Thymus (tissue), 14 donors: ENCODE measurements around the gene MOV10L1. TPM values are rescaled to one million over a fixed set of nuclear protein-coding genes. Genes with fewer than 3 reads are reported as not detected.

Experiments used
- DNase-seq, 9 donors: peaks; one replicate each; pipeline ENCODE4 v3.0.0-alpha.2; 2013; ENCODE audit warnings: low spot score in 9 of 9, low read depth in 6 of 9, missing footprints in 1 of 9
- H3K27ac ChIP-seq, 2 donors: one replicate each; pipeline ENCODE4 v1.5.1; 2013; ENCODE audit warnings: control low read depth in 1 of 2, low read depth in 1 of 2, low read length in 1 of 2, mild to moderate bottlenecking in 1 of 2, moderate library complexity in 1 of 2
- H3K27me3 ChIP-seq, 2 donors: one replicate each; pipeline ENCODE4 v1.5.1; 2013; ENCODE audit warnings: low read length in 1 of 2; ENCODE audit not compliant: control insufficient read depth in 2 of 2, insufficient read depth in 1 of 2
- H3K36me3 ChIP-seq, 2 donors: one replicate each; pipeline ENCODE4 v1.5.1; 2013; ENCODE audit warnings: low read length in 1 of 2, mild to moderate bottlenecking in 1 of 2, moderate library complexity in 1 of 2; ENCODE audit not compliant: control insufficient read depth in 2 of 2, insufficient read depth in 2 of 2
- H3K4me1 ChIP-seq, 2 donors: one replicate each; pipeline ENCODE4 v1.5.1; 2013; ENCODE audit warnings: low read length in 2 of 2; ENCODE audit not compliant: control insufficient read depth in 2 of 2, insufficient read depth in 2 of 2
- H3K4me3 ChIP-seq, 2 donors: one replicate each; pipeline ENCODE4 v1.5.1; 2013; ENCODE audit warnings: low read length in 2 of 2, control low read depth in 1 of 2, mild to moderate bottlenecking in 1 of 2
- H3K9me3 ChIP-seq, 2 donors: one replicate each; pipeline ENCODE4 v1.5.1; 2013; ENCODE audit warnings: low read length in 1 of 2, mild to moderate bottlenecking in 1 of 2; ENCODE audit not compliant: control insufficient read depth in 2 of 2, insufficient read depth in 1 of 2
- WGBS: extraction: QIAGEN DNeasy Blood & Tissue Kit; methylation state at CpG from one replicate; pipeline ENCODE4 v1.1.7; 2013; 5-methylcytosine and 5-hydroxymethylcytosine counted together
- long read RNA-seq, 10 donors: transcript quantifications; one replicate each; lab custom pipeline, GENCODE V29; 2026
- polyA plus RNA-seq: library from polyadenylated mRNA; stranded (reverse); fragments of 200-250 nt; gene quantifications from one replicate; pipeline ENCODE4 v1.2.3, GENCODE V29; 2013
- total RNA-seq: library from RNA; stranded (reverse); fragments of 120-200 nt; gene quantifications from one replicate; pipeline ENCODE4 v1.2.4, GENCODE V29; 2013
- donor health status: healthy.

The MOV10L1 gene
- total RNA-seq: 0.14 TPM
- polyA plus RNA-seq: 0.32 TPM
- long read RNA-seq, donor 1: 0 reads
- long read RNA-seq, donor 2: 0 reads
- long read RNA-seq, donor 3: 0 reads
- long read RNA-seq, donor 4: 0 reads
- long read RNA-seq, donor 5, partial matches to known transcripts: 330 of 396 reads
- long read RNA-seq, donor 5, other reads (novel, unspliced or antisense): 66 of 396 reads
- long read RNA-seq, donor 6: 0 reads
- long read RNA-seq, donor 7: 0 reads
- long read RNA-seq, donor 8, partial matches to known transcripts: 7 of 7 reads
- long read RNA-seq, donor 8, other reads (novel, unspliced or antisense): 0 of 7 reads
- long read RNA-seq, donor 9: 0 reads
- long read RNA-seq, donor 10: 0 reads

DNA sequence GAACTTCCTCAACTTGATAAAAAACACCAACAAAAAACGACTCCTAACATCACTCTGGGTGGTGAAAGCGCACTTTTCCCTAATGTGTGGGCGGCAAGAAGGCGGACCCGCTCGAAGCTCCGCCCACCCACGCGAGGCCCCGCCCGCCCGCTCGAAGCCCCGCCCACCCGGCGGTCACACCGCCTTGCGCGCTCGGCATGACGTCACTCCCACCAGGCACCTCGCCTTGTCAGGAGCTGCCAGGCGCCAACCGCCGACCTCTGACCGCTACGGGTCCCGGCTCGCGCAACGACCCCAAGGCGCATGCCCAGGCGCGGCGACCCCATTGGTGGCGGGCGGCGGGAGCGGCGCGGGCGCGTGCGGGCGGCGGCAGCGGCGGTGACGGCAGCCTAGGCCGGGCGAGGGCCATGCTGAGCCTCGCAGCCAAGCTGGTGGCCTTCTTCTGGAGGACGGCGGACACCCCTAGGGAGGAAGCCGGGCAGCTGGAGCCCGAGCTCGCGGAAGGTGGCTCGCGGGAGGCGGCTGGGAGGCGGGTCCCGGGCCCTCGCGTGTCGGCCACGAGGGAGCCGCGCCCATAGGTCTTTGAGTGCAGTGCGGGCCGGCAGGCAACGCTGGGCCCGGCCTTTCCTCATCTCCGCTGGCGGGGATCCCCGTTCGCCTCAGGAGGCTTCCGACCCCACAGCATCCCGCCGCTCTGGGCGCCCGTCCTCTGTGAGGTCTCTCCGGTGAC lies at the start of gene MOV10L1:
Gene MOV10L1, plus strand, starts transcription at position 325 of the 730 bp plus-strand sequence. Its CDS starts 83 bp downstream, at position 408.
- WGBS: 63% methylated on average over 83 of the region's 83 CpGs
- no peak within 1 kb of the TSS for H3K4me3 ChIP-seq
- H3K27ac ChIP-seq: no peak within 1 kb of the TSS
- peak in 1 of 9 donors; percentile 11 for DNase-seq
- H3K4me1 ChIP-seq: peaks cover 0 to 4% of the 10 kb centered on the region in 2 donors
- H3K27me3 ChIP-seq: peaks cover 0 to 10% of the 10 kb centered on the region in 2 donors
- peaks cover 5 to 18% of the 10 kb centered on the region in 2 donors for H3K9me3 ChIP-seq
- no peaks in the 10 kb centered on the region for H3K36me3 ChIP-seq

DNA sequence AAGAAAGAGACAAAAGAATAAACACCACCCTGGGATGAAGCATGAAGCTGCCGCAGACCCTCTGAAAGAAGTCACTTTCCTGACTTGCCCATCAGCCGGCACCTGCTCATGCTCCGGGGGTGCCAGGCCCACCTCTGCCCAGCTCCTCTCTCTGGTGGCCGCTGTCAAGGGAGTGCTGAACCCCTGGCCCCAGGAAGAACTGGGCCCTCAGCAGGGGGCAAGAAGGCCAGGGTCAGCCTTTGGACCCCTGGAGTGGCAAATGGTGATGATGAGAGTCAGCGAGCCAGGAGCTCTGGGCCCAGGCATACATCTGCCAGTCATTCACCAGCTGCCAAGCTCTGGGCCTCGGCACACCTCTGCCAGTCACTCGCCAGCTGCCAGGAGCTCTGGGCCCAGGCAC lies 49.1 kb upstream of the MOV10L1 start:
- whole genome bisulfite sequencing: 95% methylated on average over 7 of the region's 7 CpGs

DNA sequence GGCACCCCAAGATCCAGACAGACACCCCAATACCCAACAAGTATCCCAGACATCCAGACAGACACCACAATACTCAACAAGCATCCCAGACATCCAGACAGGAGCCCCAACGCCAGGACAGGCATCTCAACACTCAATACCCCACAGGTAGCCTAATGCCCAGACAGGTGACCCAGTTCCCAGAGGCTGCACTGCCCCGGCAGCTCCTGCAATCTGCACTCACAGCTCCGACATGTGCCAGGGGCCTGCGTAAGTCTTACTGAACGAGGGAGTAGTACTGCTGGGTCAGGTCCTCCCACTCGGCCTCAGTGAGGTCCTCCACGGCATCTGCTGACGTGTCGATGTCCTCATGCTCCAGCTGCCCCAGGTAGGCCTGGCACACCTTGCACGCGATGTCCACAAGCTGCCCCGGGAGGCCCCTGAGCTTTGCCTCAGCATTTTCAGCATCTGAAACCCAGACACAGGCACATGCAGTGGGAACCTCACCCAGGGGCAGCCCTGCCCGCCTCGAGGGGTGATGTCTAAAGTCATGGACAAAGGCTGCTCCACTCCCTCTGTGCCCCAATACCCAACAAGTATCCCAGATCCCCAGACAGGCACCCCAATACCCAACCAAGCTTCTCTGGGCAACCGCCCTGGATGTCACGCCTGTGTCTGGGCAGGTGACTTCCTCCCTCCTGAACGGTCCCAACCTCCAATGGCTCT lies 48.3 kb upstream of the MOV10L1 start:
- no peaks in the 10 kb centered on the region for H3K36me3 ChIP-seq
- DNase-seq: no peak
- no peaks in the 10 kb centered on the region for H3K4me1 ChIP-seq
- peaks cover 0 to 8% of the 10 kb centered on the region in 2 donors for H3K9me3 ChIP-seq
- H3K4me3 ChIP-seq: no peak overlapping the region
- no peak overlapping the region for H3K27ac ChIP-seq
- H3K27me3 ChIP-seq: peaks cover 0 to 12% of the 10 kb centered on the region in 2 donors
- 85% methylated on average over 17 of the region's 17 CpGs for WGBS

More for the DNA sequence above, 49.1 kb upstream of the MOV10L1 start:
- Histone ChIP-seq H3K4me1 (no peaks in the 10 kb centered on the region), H3K27ac (no peak overlapping the region), H3K27me3 (peaks cover 0 to 16% of the 10 kb centered on the region in 2 donors), H3K4me3 (no peak overlapping the region), H3K36me3 (no peaks in the 10 kb centered on the region), H3K9me3 (peaks cover 0 to 8% of the 10 kb centered on the region in 2 donors)
- no peak for DNase-seq

- 6% methylated on average over 30 of the region's 30 CpGs for WGBS
- Histone ChIP-seq H3K4me1 (no peaks in the 10 kb centered on the region), H3K27ac (no peak overlapping the region), H3K4me3 (no peak overlapping the region), H3K9me3 (peaks cover 0 to 3% of the 10 kb centered on the region in 2 donors), H3K27me3 (peaks cover 0 to 12% of the 10 kb centered on the region in 2 donors), H3K36me3 (no peaks in the 10 kb centered on the region)
- no peak for DNase-seq
Measured at GRCh38 chr22:50044485-50045118, 45.2 kb upstream of the MOV10L1 start.

- 89% methylated on average over 35 of the region's 35 CpGs for WGBS
- peaks cover 0 to 12% of the 10 kb centered on the region in 2 donors for H3K27me3 ChIP-seq
- DNase-seq: no peak
Measured at GRCh38 chr22:50045211-50046018, 44.4 kb upstream of the MOV10L1 start.

DNA sequence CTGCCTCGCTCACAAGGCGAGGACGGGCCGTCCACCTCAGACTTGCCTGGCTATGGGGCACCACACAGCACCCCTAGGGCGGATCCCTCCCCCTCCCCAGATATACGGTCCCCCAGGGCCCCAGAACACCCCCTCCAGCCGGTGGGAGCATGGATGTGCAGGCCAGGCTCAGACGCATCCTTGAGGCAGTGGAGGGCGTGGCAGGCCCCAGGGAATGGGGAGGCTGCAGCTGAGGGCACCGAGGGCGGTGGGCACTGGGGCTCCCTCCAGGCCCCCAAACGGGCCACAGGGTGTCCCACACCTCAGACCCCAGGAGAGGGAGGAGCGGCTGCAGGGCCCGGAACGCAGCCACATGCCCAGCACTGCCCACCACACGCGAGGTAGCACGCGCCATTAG lies 43.8 kb upstream of the MOV10L1 start:
- H3K36me3 ChIP-seq: no peaks in the 10 kb centered on the region
- no peak overlapping the region for H3K27ac ChIP-seq
- no peaks in the 10 kb centered on the region for H3K4me1 ChIP-seq
- H3K27me3 ChIP-seq: peaks cover 0 to 12% of the 10 kb centered on the region in 2 donors
- H3K4me3 ChIP-seq: no peak overlapping the region
- no peak for DNase-seq
- 95% methylated on average over 19 of the region's 19 CpGs for WGBS
- no peaks in the 10 kb centered on the region for H3K9me3 ChIP-seq

More at GRCh38 chr22:50045211-50046018, 44.4 kb upstream of the MOV10L1 start:
- H3K36me3 ChIP-seq: no peaks in the 10 kb centered on the region
- H3K9me3 ChIP-seq: no peaks in the 10 kb centered on the region
- H3K4me3 ChIP-seq: no peak overlapping the region
- H3K27ac ChIP-seq: no peak overlapping the region
- no peaks in the 10 kb centered on the region for H3K4me1 ChIP-seq

- Histone ChIP-seq H3K27ac (no peak overlapping the region), H3K36me3 (no peaks in the 10 kb centered on the region), H3K4me1 (no peaks in the 10 kb centered on the region), H3K4me3 (no peak overlapping the region), H3K27me3 (peaks cover 0 to 12% of the 10 kb centered on the region in 2 donors), H3K9me3 (no peaks in the 10 kb centered on the region)
- no peak for DNase-seq
- WGBS: 96% methylated on average over 27 of the region's 27 CpGs
Measured at GRCh38 chr22:50046481-50047245, 43.1 kb upstream of the MOV10L1 start.

DNA sequence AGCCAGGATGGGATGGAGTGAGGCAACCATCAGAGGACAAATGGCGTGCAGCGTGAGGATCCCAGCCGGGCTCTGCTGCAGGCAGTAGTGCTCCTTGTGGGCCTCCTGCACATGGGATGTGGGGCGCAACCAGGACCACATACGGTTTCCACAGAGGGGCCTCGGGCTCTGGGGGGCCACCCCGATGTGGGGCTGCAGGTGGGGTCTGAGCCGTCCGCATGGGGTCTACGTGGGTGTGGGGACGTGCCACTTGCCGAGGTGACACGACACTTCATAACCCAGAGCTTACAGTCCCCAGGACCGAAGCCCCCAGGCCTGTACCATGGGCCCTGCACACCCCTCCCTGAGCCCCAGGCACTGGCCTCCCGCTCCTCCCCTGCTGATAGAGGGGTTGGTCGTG lies 42.5 kb upstream of the MOV10L1 start:
- 97% methylated on average over 16 of the region's 16 CpGs for WGBS
- DNase-seq: no peak
- no peaks in the 10 kb centered on the region for H3K36me3 ChIP-seq
- H3K9me3 ChIP-seq: no peaks in the 10 kb centered on the region
- H3K4me1 ChIP-seq: no peaks in the 10 kb centered on the region
- H3K27ac ChIP-seq: no peak overlapping the region
- H3K4me3 ChIP-seq: no peak overlapping the region
- H3K27me3 ChIP-seq: peaks cover 0 to 12% of the 10 kb centered on the region in 2 donors
